ENCODE data around the gene SLC6A7.

Gene SLC6A7

GRCh38 chr5:150222906-150223305, 33.0 kb downstream of the SLC6A7 start:
- Histone ChIP-seq H3K36me3 (ENCODE audit: control insufficient read depth, insufficient read depth, low read length) (no peaks in the 10 kb centered on the region), H3K9me3 (ENCODE audit: control insufficient read depth, low read length) (no peaks in the 10 kb centered on the region), H3K4me2 (ENCODE audit: low read length) (no peak overlapping the region), H3K79me2 (no peaks in the 10 kb centered on the region), H3K27ac (no peak overlapping the region), H3K4me3 (ENCODE audit: low read depth, low read length) (no peak overlapping the region), H3K4me1 (no peaks in the 10 kb centered on the region), H3K27me3 (ENCODE audit: control insufficient read depth, insufficient read depth, low read length) (no peaks in the 10 kb centered on the region), H2AFZ (no peak overlapping the region), H3K9ac (no peak overlapping the region)
- no peak for TF ChIP-seq CTCF (IDR thresholded peaks at IDR 0.05)

- no peak for TF ChIP-seq CTCF (IDR thresholded peaks at IDR 0.05)
- no peaks in the 10 kb centered on the region for H3K9me3 ChIP-seq (ENCODE audit: control insufficient read depth, low read length)
- H3K36me3 ChIP-seq (ENCODE audit: control insufficient read depth, insufficient read depth, low read length): no peaks in the 10 kb centered on the region
- H3K79me2 ChIP-seq: no peaks in the 10 kb centered on the region
- no peak overlapping the region for H3K4me3 ChIP-seq (ENCODE audit: low read depth, low read length)
- no peaks in the 10 kb centered on the region for H3K27me3 ChIP-seq (ENCODE audit: control insufficient read depth, insufficient read depth, low read length)
- no peak overlapping the region for H2AFZ ChIP-seq
- no peak overlapping the region for H3K9ac ChIP-seq
- no peak overlapping the region for H3K4me2 ChIP-seq (ENCODE audit: low read length)
- no peak overlapping the region for H3K27ac ChIP-seq
- no peaks in the 10 kb centered on the region for H3K4me1 ChIP-seq
These were observed 33.6 kb downstream of the SLC6A7 start for GRCh38 chr5:150223474-150223873.

DNA sequence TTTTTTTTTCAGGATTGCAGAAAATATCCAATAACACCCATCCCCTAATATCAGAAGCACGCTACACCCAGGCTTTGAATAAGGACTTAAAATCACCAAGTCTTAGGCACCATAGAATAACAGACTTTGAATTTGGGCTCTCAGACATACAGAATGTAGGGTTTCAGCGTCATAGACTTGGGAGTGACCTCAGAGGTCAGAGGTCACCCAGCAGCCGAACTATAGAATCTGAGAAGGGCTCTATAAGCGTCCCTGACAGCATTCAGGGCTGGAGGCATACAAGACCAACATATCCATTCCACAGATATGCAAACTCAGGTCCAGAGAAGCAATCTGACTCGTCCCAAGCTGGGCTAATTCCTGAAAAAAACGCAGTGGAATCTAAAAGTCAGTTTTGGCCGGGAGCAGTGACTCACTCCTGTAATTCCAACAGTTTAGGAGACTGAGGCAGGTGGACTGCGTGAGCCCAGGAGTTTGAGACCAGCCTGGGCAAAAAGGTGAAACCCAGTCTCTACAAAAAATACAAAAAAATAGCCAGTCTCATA, 34.7 kb downstream of the SLC6A7 start:
- H3K4me2 ChIP-seq (ENCODE audit: low read length): no peak overlapping the region
- no peak overlapping the region for H3K27ac ChIP-seq
- TF ChIP-seq CTCF (IDR thresholded peaks at IDR 0.05): no peak
- H3K4me1 ChIP-seq: no peaks in the 10 kb centered on the region
- no peaks in the 10 kb centered on the region for H3K9me3 ChIP-seq (ENCODE audit: control insufficient read depth, low read length)
- no peak overlapping the region for H3K9ac ChIP-seq
- no peak overlapping the region for H2AFZ ChIP-seq
- no peak overlapping the region for H3K4me3 ChIP-seq (ENCODE audit: low read depth, low read length)
- no peaks in the 10 kb centered on the region for H3K36me3 ChIP-seq (ENCODE audit: control insufficient read depth, insufficient read depth, low read length)
- H3K79me2 ChIP-seq: no peaks in the 10 kb centered on the region
- no peaks in the 10 kb centered on the region for H3K27me3 ChIP-seq (ENCODE audit: control insufficient read depth, insufficient read depth, low read length)

DNA sequence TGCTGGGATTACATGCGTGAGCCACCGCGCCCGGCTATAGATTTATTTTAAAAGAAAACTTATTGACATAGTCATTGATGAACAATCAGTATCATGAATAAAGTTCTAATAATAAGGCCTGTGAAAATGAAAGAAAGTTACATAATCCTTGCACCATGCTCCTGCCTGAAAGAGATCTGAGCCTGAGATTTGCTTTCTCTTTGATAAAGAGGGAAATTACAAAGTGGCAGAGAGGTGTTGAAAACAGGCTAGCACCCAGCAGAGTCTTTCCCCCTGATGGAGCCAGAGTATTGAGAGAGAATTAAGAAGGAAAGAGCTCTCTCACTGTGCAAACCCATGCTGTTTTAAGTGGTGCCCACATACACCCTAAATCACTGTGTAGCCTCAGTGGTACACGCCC, 37.2 kb downstream of the SLC6A7 start:
- H3K27ac ChIP-seq: no peak overlapping the region
- no peaks in the 10 kb centered on the region for H3K79me2 ChIP-seq
- no peak overlapping the region for H3K9ac ChIP-seq
- no peaks in the 10 kb centered on the region for H3K27me3 ChIP-seq (ENCODE audit: control insufficient read depth, insufficient read depth, low read length)
- TF ChIP-seq CTCF (IDR thresholded peaks at IDR 0.05): no peak
- no peak overlapping the region for H2AFZ ChIP-seq
- H3K9me3 ChIP-seq (ENCODE audit: control insufficient read depth, low read length): no peaks in the 10 kb centered on the region
- H3K4me2 ChIP-seq (ENCODE audit: low read length): no peak overlapping the region
- H3K4me3 ChIP-seq (ENCODE audit: low read depth, low read length): no peak overlapping the region
- H3K36me3 ChIP-seq (ENCODE audit: control insufficient read depth, insufficient read depth, low read length): no peaks in the 10 kb centered on the region
- H3K4me1 ChIP-seq: no peaks in the 10 kb centered on the region

GRCh38 chr5:150227606-150228273, 37.9 kb downstream of the SLC6A7 start:
- no peak overlapping the region for H3K9ac ChIP-seq

More at GRCh38 chr5:150227606-150228273, 37.9 kb downstream of the SLC6A7 start:
- Histone ChIP-seq H3K4me2 (ENCODE audit: low read length) (no peak overlapping the region), H3K27me3 (ENCODE audit: control insufficient read depth, insufficient read depth, low read length) (no peaks in the 10 kb centered on the region), H3K4me3 (ENCODE audit: low read depth, low read length) (no peak overlapping the region), H3K9me3 (ENCODE audit: control insufficient read depth, low read length) (no peaks in the 10 kb centered on the region), H2AFZ (no peak overlapping the region), H3K27ac (no peak overlapping the region), H3K4me1 (no peaks in the 10 kb centered on the region), H3K36me3 (ENCODE audit: control insufficient read depth, insufficient read depth, low read length) (no peaks in the 10 kb centered on the region), H3K79me2 (no peaks in the 10 kb centered on the region)
- no peak for TF ChIP-seq CTCF (IDR thresholded peaks at IDR 0.05)

Measured in parathyroid adenoma (tissue), 2 donors.